Raji (cell line): ENCODE data around the gene SPINT3.

Experiments used
- POLR2A ChIP-seq: IDR thresholded peaks from 2 replicates; pipeline ENCODE4 v1.6.1; 2011; ENCODE audit warnings: low read depth, low read length, control low read depth; ENCODE audit not compliant: insufficient read depth

Gene SPINT3

GRCh38 chr20:45509091-45509490 is 6.3 kb downstream of the SPINT3 start:
- no peak for TF ChIP-seq POLR2A

DNA sequence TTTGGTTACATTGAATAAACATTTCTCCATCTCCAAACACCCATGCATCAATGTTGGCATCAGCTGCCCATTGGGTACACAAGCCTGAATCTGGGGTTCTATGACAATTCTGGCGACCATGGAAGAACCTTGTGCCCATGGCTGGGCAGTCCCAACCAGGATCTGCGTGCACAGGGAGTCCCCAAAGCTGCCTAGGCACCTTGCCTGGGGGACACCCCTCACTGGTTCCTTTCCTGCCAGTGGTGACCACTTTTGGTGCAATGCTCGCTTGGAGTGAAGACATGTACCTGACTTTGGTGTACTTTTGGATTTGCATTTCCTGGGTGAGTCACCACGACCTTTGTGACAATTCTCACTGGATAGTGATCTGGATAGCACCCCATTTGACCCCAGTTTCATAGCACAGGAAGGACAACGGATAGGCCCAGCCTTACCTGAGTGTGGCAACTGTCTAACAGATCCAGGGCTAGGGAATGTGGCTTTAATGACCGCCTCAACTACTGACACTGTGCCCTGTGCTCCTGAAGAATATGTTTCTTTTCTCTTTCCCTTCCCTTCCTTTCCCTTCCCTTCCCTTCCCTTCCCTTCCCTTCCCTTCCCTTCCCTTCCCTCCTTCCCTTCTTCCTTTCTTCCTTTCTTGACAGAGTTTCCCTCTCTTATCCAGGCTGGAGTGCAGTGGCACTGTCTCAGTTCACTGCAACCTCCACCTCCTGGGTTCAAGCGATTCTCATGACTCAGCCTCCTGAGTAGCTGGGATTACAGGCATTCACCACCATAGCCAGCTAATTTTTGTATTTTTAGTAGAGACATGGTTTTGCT is 7.1 kb downstream of the SPINT3 start:
- TF ChIP-seq POLR2A, result no peak

DNA sequence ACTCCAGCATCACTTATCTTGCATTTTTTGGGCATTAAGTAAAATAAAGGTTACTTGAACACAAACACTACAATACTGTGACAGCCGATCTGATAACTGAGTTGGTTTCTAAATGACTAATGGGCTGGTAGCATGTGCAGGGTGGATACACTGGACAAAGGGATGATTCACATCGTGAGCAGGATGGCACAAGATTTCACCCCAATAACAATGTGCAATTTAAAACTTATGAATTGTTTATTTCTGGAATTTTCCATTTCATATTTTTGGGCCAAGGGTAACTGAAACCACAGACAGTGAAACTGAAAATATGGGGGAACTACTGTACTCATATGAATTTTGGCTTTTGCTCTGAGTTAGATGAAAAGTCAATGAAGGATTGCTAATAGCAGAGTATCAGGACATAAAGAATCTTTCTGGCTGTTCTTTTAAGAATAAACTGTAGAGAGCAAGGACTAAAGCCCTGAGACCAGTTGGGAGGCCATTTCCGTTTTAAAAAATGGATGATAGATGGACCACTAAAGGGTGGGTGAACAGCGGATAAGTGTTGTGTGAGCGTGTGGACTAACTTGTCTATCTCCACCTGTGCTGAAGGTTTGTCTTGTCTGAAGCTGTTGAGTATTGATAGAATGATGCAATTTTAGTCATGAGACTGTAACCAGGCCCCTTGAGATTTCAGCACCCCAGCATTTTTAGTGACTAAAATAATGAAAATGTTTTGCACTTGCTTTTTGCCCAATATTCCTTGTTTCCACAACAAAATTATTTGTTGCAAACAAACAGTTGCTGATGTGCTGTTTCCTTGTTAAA is 8.2 kb downstream of the SPINT3 start:
- no peak for TF ChIP-seq POLR2A

- TF ChIP-seq POLR2A, result no peak
These were observed 9.0 kb downstream of the SPINT3 start for GRCh38 chr20:45506398-45506797.

GRCh38 chr20:45503403-45503802 is 12.0 kb downstream of the SPINT3 start:
- no peak for TF ChIP-seq POLR2A

DNA sequence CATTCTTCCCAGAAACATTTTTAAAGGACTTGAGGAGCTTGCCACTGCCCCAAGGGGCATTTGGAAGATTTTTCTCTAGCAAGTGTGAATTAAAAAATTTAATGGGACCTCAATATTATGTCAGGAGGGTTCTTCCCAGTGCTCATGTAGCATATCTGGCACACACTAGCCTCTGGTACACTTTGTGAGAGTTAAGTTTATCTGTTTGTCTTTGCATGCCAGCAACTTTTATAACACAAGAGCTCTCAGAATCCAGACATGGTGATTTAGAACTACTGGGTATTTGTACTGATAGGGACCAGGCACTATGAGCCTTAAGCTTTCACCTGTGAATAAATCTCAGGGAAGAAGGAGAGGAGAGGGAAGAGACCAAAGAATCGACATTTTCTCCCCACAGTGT is 12.9 kb downstream of the SPINT3 start:
- TF ChIP-seq POLR2A, result no peak

- TF ChIP-seq POLR2A, result no peak
These were observed 13.8 kb downstream of the SPINT3 start for GRCh38 chr20:45501600-45501999.

DNA sequence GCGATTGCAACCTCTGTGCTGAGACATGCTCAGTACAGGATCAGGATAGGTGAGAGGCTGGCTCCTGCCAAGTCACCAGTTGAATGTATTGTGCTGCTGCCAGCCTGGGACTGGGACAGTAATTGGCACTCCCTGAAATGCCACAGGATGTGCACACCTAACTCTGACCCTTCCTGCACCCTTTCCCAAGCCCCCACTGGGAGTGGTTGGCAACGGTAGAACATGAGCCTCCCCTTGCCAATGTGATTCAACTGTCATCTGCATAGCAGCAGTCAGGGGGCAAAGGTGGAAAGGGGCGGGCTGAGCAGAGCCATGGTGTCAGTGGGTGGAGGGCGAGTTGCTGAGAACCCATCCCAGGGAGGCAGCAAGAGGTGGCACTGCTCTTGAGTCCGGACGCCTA is 15.4 kb downstream of the SPINT3 start:
- no peak for TF ChIP-seq POLR2A

DNA sequence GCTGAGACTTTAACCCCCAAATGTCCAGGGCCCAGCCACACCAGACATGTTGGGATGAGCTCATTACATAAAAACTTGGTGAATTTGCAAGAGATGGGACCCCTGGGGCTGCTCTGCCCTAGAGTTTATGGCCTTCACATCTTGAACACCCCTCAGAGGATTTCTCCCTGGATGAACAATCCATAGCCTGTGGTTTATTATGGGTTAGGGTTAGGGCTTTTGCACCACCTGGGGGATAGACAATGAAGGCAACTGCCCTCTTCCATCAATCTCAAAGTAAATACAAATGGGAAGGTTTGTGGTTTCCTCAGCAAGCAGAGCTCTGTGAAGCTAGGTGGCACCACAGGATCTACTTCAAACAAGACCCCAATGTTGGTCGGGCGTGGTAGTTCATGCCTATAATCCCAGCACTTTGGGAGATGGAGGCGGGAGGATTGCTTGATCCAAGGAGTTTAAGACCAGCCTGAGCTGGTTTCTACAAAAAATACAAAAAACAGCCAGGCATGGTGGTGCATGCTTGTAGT is 17.4 kb downstream of the SPINT3 start:
- no peak for TF ChIP-seq POLR2A

- TF ChIP-seq POLR2A, result no peak
These were observed 19.3 kb downstream of the SPINT3 start for GRCh38 chr20:45496166-45496565.

- no peak for TF ChIP-seq POLR2A
These were observed 19.9 kb downstream of the SPINT3 start for GRCh38 chr20:45495501-45495941.

DNA sequence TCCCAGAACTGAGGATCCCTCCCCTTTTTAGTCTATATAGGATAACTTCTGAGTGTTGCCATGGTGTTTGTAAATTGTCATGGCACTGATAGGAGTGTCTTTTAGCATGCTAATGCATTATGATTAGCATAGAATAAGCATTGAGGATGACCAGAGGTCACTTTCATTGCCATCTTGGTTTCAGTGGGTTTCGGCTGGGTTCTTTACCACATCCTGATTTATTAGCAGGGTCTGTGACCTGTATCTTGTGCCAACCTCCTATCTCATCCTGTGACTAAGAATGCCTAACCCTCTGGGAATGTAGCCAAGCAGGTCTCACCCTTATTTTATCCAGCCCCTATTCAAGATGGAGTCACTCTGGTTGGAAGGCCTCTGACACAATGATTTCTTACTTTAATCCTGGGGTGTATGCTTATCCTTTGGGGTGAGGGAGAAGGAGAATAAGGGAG is 26.3 kb downstream of the SPINT3 start:
- no peak for TF ChIP-seq POLR2A

- TF ChIP-seq POLR2A, result no peak
These were observed 28.2 kb downstream of the SPINT3 start for GRCh38 chr20:45487231-45487635.

- no peak for TF ChIP-seq POLR2A
These were observed 30.0 kb downstream of the SPINT3 start for GRCh38 chr20:45485388-45485787.

DNA sequence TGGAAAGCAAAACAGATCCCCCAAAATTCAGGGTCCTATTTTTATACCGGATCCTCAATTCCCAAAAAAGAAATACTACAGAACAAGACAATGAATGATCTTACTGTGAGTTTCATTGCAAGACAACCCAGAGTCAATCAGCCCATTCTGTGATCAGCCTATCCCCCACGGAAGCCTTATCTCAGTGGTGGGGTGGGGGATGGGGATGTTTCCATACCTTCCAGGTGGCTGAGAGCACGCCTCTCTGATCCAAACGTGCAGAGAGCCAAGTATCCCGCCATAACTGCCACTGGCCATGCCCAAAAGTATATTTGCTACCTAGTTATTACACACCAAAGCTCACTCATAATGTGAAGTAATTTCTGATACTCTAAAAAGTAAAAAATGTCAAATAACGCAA is 30.7 kb downstream of the SPINT3 start:
- TF ChIP-seq POLR2A, result no peak

GRCh38 chr20:45479822-45480221 is 35.6 kb downstream of the SPINT3 start:
- TF ChIP-seq POLR2A, result no peak
